GM18873 (cell line): ENCODE data around the gene RAP2B.
"Not testable (repeated sequence)": the region's sequence is repeated elsewhere in the genome, so short reads cannot be mapped to it uniquely, and the experiment has no call there.

ENCODE experiments used
- ATAC-seq: cut with Tn5 transposase; IDR thresholded peaks from one replicate; pipeline ENCODE4 v1.9.1; 2021; ENCODE audit warnings: mild to moderate bottlenecking, moderate library complexity, moderate number of reproducible peaks; ENCODE audit not compliant: unreplicated experiment, low FRiP score

The RAP2B gene

DNA sequence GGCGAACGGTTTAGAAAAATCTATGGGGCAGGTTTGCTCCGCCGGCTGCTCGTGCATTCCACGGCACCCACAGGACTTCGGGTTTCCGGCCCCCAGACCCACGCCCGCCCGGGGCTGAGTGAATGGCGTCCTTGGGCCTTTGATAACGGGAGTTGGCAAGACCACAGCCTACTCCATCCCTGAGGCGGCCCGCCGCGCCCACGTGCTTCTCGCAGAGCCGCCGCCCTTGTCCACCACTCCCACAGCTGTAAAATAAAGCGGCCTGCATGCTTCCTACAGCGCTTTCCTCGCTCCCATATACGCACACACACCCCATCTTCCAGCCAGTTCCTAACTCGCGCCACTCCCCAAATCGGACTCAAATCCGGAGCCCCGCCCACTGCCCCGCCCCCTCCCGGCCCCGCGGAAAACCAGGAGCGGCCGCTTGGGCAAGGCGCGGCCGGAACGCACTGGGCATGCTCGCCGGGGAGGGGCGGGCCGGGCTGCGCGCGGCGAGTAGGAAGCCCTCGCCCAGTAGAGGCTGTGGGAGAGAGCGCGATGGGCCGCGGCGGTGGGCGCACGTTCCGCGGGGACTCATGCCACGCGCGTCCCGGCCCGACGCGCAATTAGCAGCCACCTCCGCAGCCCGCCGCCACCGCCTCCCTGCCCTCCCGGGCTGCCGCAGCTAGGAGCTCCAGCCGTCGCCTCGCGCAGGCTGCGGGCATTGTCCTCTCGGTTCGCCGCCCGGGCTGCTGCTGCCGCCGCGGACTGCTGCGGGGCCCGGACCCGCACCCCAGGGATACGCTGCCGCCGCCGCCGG lies at the start of gene RAP2B:
TSS of gene RAP2B (plus strand) at position 513 of the 799 bp plus-strand sequence. CDS start 468 bp downstream, outside the sequence.
- peak; percentile 32 for ATAC-seq

DNA sequence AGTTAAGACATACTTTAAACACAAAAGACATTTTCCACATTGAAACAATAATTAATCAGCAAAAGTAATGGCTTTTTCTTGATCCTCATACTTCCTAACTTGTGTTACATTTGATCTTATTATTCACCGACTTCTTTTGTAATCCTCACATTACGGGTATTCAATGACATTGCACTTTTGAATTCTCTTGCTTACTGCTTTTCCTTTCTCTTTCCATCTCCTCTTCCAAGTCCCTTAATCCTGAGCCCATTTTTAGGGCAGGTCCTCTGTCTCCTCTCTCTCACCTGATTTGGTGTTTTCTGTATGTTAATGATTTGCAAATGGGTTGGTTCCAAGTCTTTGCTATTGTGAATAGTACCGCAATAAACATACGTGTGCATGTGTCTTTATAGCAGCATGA lies 48.5 kb upstream of the RAP2B start:
- no peak for ATAC-seq

DNA sequence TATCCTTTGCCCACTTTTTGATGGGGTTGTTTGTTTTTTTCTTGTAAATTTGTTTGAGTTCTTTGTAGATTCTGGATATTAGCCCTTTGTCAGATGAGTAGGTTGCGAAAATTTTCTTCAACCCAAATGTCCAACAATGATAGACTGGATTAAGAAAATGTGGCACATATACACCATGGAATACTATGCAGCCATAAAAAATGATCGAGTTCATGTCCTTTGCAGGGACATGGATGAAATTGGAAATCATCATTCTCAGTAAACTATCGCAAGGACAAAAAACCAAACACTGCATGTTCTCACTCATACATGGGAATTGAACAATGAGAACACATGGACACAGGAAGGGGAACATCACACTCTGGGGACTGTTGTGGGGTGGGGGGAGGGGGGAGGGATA lies 47.8 kb upstream of the RAP2B start:
- ATAC-seq, result not testable (repeated sequence)

DNA sequence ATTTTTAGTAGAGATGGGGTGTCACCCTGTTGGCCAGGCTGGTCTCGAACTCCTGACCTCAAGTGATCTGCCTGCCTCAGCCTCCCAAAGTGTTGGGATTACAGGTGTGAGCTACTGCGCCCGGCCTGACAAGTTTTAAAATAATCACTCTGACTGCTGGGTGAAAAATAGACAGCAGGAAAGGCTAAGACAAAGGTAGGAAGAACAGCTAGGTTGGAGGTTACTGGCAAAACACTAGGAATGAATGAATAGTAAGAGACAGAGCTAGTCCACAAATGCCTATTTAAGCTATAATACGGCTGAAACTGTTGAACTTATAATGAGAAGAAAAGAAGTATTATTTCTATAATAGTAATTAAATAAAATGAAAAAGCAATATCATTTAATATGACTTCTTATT lies 46.7 kb upstream of the RAP2B start:
- no peak for ATAC-seq

DNA sequence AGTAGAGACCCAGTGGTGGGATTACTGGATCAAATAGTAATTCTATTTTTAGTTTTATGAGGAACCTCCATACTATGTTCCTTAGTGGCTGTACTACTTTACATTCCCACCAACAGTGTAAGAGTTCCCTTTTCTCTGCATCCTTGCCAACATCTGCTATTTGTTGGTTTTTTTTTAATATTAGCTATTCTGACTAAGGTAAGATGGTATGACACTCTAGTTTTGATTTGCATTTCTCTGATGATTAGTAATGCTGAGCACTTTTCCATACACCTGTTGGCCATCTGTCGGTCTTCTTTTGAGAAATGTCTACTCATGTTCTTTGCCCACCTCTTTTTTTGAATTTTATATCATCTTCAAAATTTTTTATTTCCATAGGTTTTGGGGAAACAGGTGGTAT lies 34.2 kb upstream of the RAP2B start:
- no peak for ATAC-seq

DNA sequence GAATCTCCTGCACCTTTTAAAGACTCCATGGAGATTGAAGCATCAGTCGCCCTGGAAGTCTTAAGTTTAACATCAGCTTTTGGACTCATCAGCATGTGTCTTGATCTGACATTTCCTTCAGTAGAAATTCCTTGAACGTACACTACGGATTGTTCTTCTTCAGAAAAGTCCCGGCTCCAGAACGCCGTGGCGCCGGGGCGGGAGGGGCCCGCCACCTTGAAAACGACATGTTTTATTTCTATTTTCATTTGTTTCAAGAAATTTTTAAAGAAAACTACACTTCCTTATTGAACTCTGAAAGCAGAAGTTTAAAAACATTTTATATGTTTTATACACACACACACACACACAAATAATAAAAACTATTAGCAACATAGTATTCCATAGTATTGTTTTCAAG lies 32.6 kb upstream of the RAP2B start:
- no peak for ATAC-seq

DNA sequence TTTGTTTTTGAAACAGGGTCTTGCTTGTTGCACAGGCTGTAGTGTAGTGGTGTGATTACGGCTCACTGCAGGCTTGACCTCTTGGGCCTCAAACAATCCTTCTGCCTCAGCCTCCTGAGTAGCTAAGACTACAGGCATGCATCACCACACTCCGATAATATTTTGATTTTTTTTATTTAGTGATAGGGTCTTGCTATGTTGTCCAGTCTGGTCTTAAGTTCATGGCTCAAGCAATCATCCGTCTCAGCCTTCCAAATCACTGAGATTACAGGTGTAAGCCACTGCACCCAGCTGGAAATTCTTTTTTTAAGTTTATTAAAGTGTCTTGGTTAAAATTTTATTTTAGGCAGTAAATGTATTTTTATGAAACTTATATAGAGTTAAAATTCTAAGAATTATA lies 32.2 kb upstream of the RAP2B start:
- no peak for ATAC-seq

DNA sequence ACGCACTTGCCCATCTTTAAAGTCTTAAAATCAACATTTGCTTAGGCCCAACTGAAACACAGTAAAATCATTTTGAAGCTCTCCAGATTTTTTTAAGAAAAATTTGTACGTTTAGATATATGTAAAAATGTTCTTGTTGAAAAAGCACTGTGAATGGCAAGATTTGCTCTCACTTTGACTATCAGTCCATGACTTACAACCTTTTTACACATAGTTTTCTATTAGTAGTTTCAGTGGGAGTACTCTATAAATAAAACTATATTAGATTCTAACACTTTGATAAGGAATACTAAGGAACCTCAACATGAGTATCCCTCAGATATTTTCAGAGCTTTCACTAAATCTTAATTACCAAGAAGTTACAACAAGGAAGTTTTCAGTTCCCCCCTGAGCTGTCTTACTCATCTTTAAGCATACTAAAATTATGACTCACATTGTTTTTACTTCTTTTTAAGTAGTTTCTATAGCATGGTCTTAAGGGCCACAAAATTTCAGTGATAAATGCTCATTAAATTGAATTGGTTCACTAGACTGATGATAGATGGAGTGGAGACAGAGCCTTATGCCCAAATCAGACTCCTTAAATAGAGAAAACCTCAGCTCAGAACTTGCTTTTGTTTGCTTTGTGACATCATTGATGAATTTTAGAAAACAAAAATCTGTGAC lies 31.6 kb upstream of the RAP2B start:
- ATAC-seq, result peak; percentile 84

DNA sequence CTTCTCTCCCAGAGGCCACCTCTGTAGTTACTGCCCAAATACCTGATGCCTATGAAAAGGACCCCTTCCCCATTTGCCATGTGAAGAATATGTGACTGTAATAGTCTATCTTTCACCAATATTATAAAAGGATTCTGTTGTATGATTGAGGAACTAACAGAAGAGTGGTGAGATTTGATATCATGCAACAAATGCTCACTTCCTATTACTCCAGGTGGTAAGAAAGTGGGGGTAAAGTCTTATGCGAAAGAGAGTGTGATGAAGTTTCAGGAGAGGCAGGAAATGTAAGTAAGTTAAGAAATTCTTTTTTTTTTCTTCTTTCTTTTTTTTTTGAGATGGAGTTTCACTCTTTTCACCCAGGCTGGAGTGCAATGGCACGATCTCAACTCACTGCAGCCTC lies 24.4 kb upstream of the RAP2B start:
- no peak for ATAC-seq

DNA sequence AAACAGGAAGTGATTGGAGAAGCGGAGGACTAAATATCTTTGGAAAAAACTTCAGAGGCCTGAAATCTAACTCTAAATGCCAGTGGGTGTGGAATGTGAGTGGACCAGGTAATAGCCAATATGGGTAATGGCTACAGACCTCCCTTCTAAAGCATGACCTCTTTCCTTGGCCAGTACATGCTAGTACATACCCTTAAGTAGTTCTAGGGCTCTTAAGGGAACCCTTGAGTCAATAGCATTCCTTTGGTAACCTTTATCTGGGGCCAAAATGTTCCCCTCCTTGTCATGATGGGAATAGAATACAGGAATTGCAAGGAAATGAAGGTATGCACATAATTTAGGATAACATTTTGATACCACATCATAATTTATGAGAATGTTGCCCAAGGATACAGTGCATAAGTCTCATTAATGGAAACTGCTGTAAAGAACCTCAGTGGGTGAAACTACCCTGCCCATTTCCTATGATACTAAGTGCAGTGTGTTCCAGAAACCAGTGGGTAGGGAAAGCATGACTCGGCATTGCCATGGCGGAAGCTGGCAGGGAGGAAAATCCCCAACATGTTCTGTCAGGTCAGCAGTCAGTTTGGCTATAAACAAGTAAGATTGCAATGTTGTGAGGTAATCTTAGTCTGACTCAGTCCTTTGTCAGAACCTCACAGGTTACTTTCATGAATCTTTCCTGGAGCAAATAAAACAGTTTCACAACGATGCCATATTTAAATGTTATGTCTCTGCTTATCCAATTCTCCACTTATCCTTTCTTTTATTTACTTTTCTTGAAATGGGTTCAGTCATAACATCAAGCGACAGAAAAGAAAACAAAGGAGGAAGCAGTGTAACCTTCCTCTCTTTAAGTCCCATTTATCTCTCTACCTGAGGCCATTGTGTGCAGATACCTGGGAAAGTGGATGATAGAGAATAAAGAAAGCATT lies 23.5 kb upstream of the RAP2B start:
- ATAC-seq, result peak; percentile 84

DNA sequence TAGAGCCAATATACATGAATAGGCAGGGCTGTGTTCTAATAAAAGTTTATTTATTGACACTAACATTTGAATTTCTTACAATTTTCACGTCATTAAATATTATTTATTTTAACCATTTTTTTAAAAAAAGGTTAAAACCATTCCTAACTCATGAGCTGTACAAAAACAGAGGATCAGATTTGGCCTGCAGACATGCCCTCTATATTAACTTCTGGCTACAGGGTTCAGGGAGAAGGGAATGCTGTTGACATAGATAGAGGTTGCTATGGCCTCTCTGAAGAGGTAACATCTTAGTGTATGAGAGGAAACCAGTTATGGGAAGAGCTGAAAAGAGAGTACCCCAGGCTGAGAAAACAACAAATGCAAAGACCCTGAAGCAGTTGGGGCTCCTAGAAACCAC lies 19.1 kb upstream of the RAP2B start:
- no peak for ATAC-seq

DNA sequence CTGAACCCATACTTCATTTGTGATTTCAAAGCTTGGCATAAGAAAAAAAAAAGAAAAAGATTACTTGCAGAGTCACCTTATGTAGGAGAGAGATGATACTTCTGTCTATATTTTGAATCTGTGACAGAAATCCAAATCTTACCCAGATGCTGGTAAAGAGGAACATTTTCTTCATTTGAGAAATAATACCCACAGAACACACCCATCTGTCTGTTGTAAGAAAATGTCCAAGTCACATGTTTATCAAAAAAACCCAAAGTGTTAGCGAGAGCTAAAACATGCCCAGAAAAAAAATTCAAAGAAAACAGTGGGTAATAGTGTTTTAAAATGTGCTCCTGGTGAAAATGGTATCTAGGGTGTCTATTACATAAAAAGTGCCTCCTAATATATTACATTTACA lies 18.0 kb upstream of the RAP2B start:
- no peak for ATAC-seq

DNA sequence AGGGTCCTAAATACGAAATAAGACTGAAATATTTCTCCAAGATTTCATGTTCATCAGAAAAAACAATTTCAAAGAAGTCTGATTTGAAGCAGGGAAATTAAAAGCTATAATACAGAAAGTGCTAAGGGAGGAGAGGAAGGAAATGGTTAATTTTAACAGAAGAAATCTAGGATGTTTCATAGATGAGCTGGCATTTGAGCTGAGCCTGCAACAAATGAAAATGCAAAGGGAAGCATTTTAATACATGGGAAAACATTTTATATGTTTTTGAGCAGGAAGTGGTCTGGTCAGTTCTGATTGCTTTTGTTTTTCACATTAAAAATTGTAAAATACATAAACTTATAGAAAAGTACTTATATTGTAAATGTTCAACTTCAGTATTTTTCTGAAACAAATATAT lies 17.2 kb upstream of the RAP2B start:
- no peak for ATAC-seq

DNA sequence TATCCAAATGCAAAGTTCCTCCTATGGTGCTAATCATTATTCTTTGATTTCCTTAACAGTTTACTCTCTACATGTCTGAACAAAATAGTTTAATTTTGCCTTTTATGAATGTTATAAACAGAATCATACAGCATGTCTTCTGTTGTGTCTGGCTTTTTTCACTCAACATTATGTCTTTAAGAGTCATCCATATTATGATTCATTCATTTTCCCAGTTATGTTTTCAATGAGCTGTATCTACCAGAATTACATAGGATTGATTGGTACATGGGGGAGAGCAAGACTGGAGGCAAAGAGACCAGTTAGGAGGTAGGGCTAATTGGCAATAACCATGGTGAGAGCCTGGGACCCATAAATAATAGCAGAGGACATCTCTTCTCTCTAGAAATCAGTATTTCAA lies 16.6 kb upstream of the RAP2B start:
- ATAC-seq, result no peak

DNA sequence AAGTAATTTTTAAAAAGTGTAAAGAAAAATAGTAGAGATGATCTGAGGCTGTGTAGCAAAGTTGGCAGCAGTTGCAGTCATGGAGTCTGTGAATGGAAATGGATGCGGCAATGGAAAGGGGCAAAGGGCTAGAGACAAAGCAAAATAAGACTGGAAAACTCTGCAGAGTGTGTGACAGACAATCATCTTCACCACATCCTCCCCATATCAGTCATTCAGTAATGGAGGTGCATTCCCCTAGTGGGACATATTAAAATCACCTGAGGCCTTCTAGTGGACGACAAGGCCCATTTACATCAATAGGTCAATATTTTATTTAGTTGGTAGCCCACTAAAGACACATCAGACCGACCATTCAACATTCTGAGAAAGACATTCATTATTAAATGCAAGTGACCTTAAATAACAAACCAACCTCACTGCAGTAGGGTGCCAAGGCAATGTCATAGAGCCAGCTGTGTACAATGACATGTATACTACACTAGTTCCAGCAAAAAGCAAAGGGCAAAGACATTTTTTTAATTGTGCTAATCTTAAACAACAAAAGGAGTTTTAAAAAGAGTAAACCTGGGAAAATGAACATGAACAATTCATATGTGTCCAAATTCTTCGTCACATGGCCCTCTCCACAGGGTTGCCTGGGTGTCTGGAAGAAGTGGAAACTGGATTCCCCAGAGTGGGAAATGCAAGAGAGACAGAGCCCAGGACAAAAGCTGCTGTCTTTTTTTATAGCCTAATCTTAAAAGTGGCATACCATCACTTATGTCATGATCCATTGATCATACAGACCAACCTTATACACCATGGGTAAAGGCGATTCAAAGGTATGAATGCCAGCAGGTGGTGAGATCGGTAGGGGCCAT lies 15.6 kb upstream of the RAP2B start:
- no peak for ATAC-seq

DNA sequence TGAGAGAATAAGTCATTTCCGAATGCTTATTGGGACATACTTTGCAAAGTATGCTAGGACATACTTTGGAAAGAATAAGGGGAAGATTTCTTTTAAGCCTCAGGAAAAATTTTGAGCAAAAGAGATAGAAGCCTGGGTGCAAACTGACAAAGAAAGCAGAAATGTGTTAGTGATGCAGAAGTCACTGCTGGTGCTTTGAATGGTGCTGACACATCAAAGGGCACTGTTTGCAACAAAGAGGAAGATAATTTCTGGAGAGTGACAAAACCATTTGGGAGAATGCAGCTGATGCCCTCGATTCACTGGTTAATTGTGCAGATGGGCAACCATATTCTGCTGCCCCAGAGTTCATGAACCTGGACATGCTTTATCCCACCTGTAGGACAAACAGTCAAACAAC lies 11.0 kb upstream of the RAP2B start:
- no peak for ATAC-seq

DNA sequence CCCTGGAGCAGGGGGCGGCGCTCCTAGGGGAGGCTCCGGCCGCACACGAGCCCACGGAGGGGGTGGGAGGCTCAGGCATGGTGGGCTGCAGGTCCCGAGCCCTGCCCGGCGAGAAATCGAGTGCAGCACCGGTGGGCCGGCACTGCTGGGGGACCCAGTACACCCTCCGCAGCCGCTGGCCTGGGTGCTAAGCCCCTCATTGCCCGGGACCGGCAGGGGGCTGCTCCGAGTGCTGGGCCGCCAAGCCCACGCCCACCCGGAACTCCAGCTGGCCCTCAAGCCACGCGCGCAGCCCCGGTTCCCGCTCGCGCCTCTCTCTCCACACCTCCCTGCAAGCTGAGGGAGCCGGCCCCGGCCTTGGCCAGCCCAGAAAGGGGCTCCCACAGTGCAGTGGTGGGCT lies 6.2 kb upstream of the RAP2B start:
- ATAC-seq, result not testable (repeated sequence)

DNA sequence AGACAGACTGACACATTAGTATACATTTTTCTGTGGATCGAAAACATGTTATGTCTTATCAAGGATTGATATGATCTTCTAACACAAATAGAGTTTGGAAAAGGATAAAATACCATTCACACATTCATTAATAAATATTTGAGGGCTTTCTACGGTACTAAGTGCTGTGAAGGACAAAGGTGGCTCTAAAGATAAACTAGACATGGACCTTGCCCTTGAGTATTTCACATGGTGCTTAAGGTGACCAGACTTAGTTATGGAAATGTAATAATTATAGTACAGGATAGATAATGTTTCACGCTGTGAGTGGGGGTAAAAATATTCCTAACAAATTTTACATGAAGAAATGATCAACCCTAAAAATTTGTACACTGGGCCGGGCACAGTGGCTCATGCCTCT lies 3.8 kb upstream of the RAP2B start:
- ATAC-seq, result no peak

DNA sequence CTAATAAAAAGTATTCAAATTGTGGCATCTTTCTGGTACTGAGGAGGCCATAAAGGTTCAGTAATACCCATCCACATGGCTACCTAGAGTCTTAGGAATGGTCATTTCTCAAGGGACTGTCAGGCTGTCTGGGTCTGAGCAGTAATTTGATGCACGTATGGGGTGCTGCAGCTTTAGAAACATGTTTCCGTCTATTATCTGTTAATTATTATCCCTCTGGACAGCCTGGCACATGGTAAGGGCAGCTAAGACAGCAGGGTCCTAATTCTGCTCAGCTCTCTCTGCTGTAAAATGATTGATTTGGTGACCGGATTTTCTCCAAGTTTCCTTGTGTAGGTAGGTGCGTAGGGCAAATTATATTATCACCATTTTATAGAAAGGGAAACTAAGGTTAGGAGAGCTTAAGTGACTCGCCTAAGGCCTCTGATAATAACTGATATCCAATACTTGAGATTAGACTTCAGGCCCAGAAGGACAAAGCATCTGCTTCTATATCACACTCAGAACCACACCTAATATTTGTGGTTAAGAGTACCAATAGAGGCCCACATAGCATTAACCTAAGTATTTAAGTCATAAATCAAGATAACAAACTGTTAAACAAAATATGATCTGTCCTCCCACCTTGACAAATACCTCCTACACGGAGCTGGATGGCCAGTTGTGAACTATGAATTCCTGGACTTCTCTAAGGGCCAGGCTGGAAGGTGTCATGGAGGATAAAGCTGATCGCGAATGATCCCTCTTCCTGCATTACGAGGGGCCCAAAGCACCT lies 2.9 kb upstream of the RAP2B start:
- ATAC-seq, result no peak
